GM13976 (cell line): ENCODE data around the gene ZNF679.
A peak's percentile ranks its signal among the peaks of the same experiment; 100 is the strongest.
"Not testable (repeated sequence)": the region's sequence is repeated elsewhere in the genome, so short reads cannot be mapped to it uniquely, and the experiment has no call there.

Source experiments
- DNase-seq: peaks from one replicate; pipeline ENCODE4 v3.0.0; 2012; ENCODE audit warnings: low spot score
- in situ Hi-C: fragments of 300-500 bp; cut with MboI; formaldehyde crosslinking; loops from one replicate; pipeline ENCODE4 v1.12.0; 2022; ENCODE audit warnings: low sequenced_read_pairs, mixed read lengths, inconsistent platforms; ENCODE audit not compliant: unreplicated experiment
- TF ChIP-seq, protein P1 (sequence below): IDR thresholded peaks from 2 replicates; pipeline ENCODE4 v1.5.1; 2012; ENCODE audit warnings: borderline replicate concordance, mild to moderate bottlenecking; ENCODE audit not compliant: insufficient read depth; ENCODE audit errors: extremely low read depth, missing control alignments, control extremely low read depth

ZNF679 gene

DNA sequence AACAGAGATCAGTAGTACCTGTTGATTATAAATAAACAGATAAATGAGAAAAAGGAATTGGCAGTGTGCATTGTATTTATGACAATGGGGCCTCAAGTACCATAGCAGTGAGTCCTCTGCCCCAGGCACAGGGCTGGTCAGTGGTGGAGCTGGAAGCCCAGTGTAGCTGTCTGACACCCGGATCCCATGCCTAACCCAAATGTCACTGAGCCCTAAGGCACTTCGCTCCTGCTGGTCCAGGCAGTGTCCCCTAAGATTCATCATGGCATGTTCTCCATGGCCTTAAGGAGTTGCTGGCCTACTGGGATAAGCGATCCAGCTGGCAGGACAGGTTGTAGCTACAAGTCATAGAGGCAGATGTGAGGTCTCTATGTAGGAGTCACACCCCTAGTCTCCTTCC is 82.2 kb downstream of the ZNF679 start:
- TF ChIP-seq, protein P1, sequence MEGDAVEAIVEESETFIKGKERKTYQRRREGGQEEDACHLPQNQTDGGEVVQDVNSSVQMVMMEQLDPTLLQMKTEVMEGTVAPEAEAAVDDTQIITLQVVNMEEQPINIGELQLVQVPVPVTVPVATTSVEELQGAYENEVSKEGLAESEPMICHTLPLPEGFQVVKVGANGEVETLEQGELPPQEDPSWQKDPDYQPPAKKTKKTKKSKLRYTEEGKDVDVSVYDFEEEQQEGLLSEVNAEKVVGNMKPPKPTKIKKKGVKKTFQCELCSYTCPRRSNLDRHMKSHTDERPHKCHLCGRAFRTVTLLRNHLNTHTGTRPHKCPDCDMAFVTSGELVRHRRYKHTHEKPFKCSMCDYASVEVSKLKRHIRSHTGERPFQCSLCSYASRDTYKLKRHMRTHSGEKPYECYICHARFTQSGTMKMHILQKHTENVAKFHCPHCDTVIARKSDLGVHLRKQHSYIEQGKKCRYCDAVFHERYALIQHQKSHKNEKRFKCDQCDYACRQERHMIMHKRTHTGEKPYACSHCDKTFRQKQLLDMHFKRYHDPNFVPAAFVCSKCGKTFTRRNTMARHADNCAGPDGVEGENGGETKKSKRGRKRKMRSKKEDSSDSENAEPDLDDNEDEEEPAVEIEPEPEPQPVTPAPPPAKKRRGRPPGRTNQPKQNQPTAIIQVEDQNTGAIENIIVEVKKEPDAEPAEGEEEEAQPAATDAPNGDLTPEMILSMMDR = no peak
- DNase-seq = no peak
- in situ Hi-C loops = loop anchor here (25.0 kb wide), 1 partner anchor 252 kb away; the partner anchor contains the start of gene ZNF680

DNA sequence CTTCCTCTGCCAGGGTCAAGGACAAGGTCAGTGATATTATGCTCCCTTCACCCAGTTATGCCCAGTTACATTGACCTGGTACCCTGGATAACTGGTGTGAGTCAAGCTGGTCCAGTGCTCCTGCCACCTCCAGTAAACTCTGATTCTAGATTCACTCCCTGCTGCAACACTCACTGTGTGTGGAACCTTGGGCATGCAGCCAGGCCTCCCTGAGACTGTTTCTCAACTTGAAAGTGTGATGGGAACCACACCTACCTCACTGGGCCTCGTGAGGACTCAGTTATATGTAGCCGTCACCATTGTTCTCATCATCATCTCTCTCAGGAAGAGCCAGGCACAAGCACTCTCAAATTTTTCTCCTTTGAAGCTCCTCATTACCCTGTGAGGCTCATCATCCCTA is 84.6 kb downstream of the ZNF679 start:
- no peak for DNase-seq
- in situ Hi-C loops = loop anchor here (25.0 kb wide), 1 partner anchor 249 kb away; the partner anchor contains the start of gene ZNF680
- TF ChIP-seq, protein P1 = no peak

GRCh38 chr7:64313740-64314491 is 85.6 kb downstream of the ZNF679 start, which contains the start of gene ZNF736:
TSS of gene ZNF736 (plus strand) at chr7:64313961. CDS start at chr7:64314151, 190 bp downstream.
- peak; percentile 85 for DNase-seq

GRCh38 chr7:64314566-64314965 is 86.3 kb downstream of the ZNF679 start:
- TF ChIP-seq, protein P1 = no peak
- in situ Hi-C loops = loop anchor here (25.0 kb wide), 1 partner anchor 248 kb away; the partner anchor contains the start of gene ZNF680
- no peak for DNase-seq

More at GRCh38 chr7:64313740-64314491, 85.6 kb downstream of the ZNF679 start, which contains the start of gene ZNF736:
- in situ Hi-C loops = loop anchor here (25.0 kb wide), 1 partner anchor 248 kb away; the partner anchor contains the start of gene ZNF680
- TF ChIP-seq, protein P1 = no peak

DNA sequence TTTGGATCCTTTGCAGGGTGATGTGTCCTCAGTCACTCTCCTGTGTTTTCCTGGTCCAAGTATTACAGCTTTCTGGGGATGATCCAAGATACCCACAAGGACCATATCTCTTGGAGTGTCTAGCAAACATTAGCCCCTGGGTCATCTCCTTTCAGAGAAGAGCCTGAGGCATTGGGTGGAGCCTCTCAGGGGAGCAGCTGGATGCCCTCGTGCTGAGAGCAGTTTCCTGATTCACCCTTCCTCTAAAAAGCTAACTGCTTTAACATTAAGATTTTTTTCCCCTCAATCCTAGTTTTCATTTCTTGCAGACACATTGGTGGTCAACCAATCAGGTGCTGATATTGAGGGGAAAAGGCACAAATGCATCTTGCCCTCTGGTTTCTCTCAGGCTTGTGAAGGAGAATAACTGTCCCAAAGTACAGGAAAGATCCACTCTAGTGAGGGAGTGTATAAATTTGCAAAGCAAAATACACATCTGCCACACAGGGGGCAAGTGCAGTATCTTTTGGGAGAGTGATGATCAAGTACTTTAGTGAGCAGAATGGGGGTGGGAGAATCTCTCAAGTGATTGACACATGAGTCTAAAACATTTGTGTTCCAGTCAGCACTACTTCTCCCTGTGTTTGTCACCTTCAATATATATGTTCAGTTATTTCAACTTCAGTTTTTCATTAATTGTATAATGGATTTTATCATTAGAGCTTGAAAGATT is 87.9 kb downstream of the ZNF679 start:
- in situ Hi-C loops = loop anchor here (25.0 kb wide), 1 partner anchor 246 kb away; the partner anchor contains the start of gene ZNF680
- DNase-seq = not testable (repeated sequence)
